GM23338 (cell line): ENCODE results near the gene C16orf78.

Experiments
- CREB1 ChIP-seq: fragments of 250-450 bp; sonication (Bioruptor Pico); IDR thresholded peaks from 2 replicates; pipeline ENCODE4 v1.5.0; 2020; ENCODE audit warnings: low read depth, mild to moderate bottlenecking, moderate library complexity
- EZH2 ChIP-seq: fragments of 200-600 bp; sonication (generic); IDR thresholded peaks from one replicate; pipeline ENCODE4 v1.8.0; 2017; ENCODE audit warnings: antibody characterized with exemption, mild to moderate bottlenecking, low read depth; ENCODE audit not compliant: unreplicated experiment
- EZH2phosphoT487 ChIP-seq: fragments of 200-600 bp; sonication (generic); IDR thresholded peaks from one replicate; pipeline ENCODE4 v1.8.1; 2018; ENCODE audit warnings: antibody characterized with exemption; ENCODE audit not compliant: unreplicated experiment
- JUNB ChIP-seq: IDR thresholded peaks from one replicate; pipeline ENCODE4 v1.6.1; 2016; ENCODE audit warnings: antibody characterized with exemption; ENCODE audit not compliant: unreplicated experiment
- NANOG ChIP-seq: IDR thresholded peaks from 2 replicates; pipeline ENCODE4 v1.6.1; 2016; ENCODE audit warnings: antibody characterized with exemption, borderline replicate concordance
- POLR2AphosphoS5 ChIP-seq: IDR thresholded peaks from 2 replicates; pipeline ENCODE4 v1.6.1; 2016; ENCODE audit warnings: antibody characterized with exemption, low read depth
- STAT1 ChIP-seq: IDR thresholded peaks from one replicate; pipeline ENCODE4 v1.6.1; 2016; ENCODE audit warnings: antibody characterized with exemption; ENCODE audit not compliant: unreplicated experiment
- ZNF114 ChIP-seq: fragments of 250-450 bp; sonication (Bioruptor Pico); IDR thresholded peaks from 2 replicates; pipeline ENCODE4 v1.5.0; 2020; ENCODE audit warnings: mild to moderate bottlenecking, moderate library complexity
- ZNF331 ChIP-seq: fragments of 250-450 bp; sonication (Bioruptor Pico); IDR thresholded peaks from 2 replicates; pipeline ENCODE4 v1.5.0; 2020; ENCODE audit warnings: low read depth, mild to moderate bottlenecking, moderate library complexity
- ZNF462 ChIP-seq: fragments of 250-450 bp; sonication (Bioruptor Pico); IDR thresholded peaks from 2 replicates; pipeline ENCODE4 v1.5.0; 2020; ENCODE audit warnings: mild to moderate bottlenecking, moderate library complexity
- TF ChIP-seq, protein P1 (sequence below), 2 experiments: fragments of 200-600 bp in 1 of 2; sonication (generic) in 1 of 2; conservative IDR thresholded peaks; 2 replicates each; pipeline versions ENCODE4 v1.5.1 to v1.6.1; 2016 to 2017; ENCODE audit warnings: antibody characterized with exemption in 2 of 2, low read depth in 2 of 2, mild to moderate bottlenecking in 2 of 2, moderate library complexity in 1 of 2
- TF ChIP-seq, protein P2 (sequence below): IDR thresholded peaks from one replicate; pipeline ENCODE4 v1.6.1; 2018; ENCODE audit warnings: antibody characterized with exemption; ENCODE audit not compliant: unreplicated experiment
- TF ChIP-seq, protein P3 (sequence below): IDR thresholded peaks from 2 replicates; pipeline ENCODE4 v1.6.1; 2016; ENCODE audit warnings: antibody characterized with exemption

DNA sequence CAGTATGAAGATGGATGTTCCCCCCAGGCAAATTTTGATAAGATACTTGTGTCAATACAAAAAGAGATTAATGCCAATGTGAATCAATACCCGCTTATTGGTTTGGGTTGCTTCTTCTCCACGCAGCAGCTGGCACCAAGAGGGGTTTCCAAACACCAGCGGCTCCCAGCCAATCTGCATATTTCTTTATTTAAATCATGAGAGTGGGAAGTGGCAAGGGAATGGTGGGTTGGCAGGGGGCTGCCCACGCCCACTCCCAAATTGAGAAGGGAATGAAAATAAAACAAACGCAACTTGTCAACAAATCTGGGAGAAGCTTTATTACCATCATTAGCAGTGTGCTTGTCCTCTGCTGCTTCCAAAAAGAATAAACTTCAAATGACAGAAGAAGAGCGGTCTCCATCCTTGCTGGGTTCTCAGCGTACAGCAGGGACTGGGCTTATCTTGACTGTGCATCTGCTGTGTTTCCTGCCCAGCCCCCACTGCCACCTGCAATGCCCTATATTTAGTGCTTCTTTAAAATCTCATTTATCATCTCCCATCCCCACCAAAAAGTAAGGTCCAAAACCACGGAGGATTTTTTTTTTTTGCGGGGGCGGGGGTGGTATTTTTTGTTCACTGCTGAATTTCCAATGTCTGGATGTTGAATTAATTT, 34.9 kb upstream of the C16orf78 start:
- TF ChIP-seq, protein P1, sequence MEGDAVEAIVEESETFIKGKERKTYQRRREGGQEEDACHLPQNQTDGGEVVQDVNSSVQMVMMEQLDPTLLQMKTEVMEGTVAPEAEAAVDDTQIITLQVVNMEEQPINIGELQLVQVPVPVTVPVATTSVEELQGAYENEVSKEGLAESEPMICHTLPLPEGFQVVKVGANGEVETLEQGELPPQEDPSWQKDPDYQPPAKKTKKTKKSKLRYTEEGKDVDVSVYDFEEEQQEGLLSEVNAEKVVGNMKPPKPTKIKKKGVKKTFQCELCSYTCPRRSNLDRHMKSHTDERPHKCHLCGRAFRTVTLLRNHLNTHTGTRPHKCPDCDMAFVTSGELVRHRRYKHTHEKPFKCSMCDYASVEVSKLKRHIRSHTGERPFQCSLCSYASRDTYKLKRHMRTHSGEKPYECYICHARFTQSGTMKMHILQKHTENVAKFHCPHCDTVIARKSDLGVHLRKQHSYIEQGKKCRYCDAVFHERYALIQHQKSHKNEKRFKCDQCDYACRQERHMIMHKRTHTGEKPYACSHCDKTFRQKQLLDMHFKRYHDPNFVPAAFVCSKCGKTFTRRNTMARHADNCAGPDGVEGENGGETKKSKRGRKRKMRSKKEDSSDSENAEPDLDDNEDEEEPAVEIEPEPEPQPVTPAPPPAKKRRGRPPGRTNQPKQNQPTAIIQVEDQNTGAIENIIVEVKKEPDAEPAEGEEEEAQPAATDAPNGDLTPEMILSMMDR (conservative IDR thresholded peaks at IDR 0.05; ENCODE audit: low read depth in 2 of 2): no peak
- TF ChIP-seq, protein P2, sequence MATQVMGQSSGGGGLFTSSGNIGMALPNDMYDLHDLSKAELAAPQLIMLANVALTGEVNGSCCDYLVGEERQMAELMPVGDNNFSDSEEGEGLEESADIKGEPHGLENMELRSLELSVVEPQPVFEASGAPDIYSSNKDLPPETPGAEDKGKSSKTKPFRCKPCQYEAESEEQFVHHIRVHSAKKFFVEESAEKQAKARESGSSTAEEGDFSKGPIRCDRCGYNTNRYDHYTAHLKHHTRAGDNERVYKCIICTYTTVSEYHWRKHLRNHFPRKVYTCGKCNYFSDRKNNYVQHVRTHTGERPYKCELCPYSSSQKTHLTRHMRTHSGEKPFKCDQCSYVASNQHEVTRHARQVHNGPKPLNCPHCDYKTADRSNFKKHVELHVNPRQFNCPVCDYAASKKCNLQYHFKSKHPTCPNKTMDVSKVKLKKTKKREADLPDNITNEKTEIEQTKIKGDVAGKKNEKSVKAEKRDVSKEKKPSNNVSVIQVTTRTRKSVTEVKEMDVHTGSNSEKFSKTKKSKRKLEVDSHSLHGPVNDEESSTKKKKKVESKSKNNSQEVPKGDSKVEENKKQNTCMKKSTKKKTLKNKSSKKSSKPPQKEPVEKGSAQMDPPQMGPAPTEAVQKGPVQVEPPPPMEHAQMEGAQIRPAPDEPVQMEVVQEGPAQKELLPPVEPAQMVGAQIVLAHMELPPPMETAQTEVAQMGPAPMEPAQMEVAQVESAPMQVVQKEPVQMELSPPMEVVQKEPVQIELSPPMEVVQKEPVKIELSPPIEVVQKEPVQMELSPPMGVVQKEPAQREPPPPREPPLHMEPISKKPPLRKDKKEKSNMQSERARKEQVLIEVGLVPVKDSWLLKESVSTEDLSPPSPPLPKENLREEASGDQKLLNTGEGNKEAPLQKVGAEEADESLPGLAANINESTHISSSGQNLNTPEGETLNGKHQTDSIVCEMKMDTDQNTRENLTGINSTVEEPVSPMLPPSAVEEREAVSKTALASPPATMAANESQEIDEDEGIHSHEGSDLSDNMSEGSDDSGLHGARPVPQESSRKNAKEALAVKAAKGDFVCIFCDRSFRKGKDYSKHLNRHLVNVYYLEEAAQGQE: no peak
- no peak for TF ChIP-seq POLR2AphosphoS5
- TF ChIP-seq CREB1 (CRISPR knock-in tag): no peak
- no peak for TF ChIP-seq EZH2phosphoT487
- TF ChIP-seq EZH2: no peak
- no peak for TF ChIP-seq ZNF331 (CRISPR knock-in tag)
- no peak for TF ChIP-seq STAT1
- no peak for TF ChIP-seq JUNB
- TF ChIP-seq, protein P3, sequence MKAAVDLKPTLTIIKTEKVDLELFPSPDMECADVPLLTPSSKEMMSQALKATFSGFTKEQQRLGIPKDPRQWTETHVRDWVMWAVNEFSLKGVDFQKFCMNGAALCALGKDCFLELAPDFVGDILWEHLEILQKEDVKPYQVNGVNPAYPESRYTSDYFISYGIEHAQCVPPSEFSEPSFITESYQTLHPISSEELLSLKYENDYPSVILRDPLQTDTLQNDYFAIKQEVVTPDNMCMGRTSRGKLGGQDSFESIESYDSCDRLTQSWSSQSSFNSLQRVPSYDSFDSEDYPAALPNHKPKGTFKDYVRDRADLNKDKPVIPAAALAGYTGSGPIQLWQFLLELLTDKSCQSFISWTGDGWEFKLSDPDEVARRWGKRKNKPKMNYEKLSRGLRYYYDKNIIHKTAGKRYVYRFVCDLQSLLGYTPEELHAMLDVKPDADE: no peak
- TF ChIP-seq NANOG: no peak
- no peak for TF ChIP-seq ZNF462 (CRISPR knock-in tag)
- TF ChIP-seq ZNF114 (CRISPR knock-in tag): no peak
